RPMI8226 (cell line): ENCODE measurements around the gene NAV2.

Experiments
- DNase-seq: peaks from one replicate; pipeline ENCODE4 v3.0.0-alpha.2; 2015

Gene NAV2

GRCh38 chr11:19753451-19754106, 40.9 kb downstream of the NAV2 start:
- DNase-seq, result no peak

- no peak for DNase-seq
These were observed 44.2 kb downstream of the NAV2 start for GRCh38 chr11:19756675-19757475.

- DNase-seq, result no peak
These were observed 46.8 kb downstream of the NAV2 start for GRCh38 chr11:19759389-19759788.

- DNase-seq, result no peak
These were observed 49.6 kb downstream of the NAV2 start for GRCh38 chr11:19762266-19762665.

GRCh38 chr11:19763330-19763729, 50.7 kb downstream of the NAV2 start:
- DNase-seq, result no peak

- DNase-seq, result no peak
These were observed 53.6 kb downstream of the NAV2 start for GRCh38 chr11:19766206-19766605.

GRCh38 chr11:19766810-19767209, 54.2 kb downstream of the NAV2 start:
- DNase-seq, result no peak

GRCh38 chr11:19767627-19768151, 55.1 kb downstream of the NAV2 start:
- no peak for DNase-seq

GRCh38 chr11:19768197-19768596, 55.6 kb downstream of the NAV2 start:
- no peak for DNase-seq

GRCh38 chr11:19768815-19769214, 56.2 kb downstream of the NAV2 start:
- no peak for DNase-seq

- DNase-seq, result no peak
These were observed 57.2 kb downstream of the NAV2 start for GRCh38 chr11:19769820-19770219.

- DNase-seq, result no peak
These were observed 57.6 kb downstream of the NAV2 start for GRCh38 chr11:19770277-19770676.

- DNase-seq, result no peak
These were observed 58.8 kb downstream of the NAV2 start for GRCh38 chr11:19771463-19771862.

GRCh38 chr11:19772480-19772879, 59.8 kb downstream of the NAV2 start:
- DNase-seq, result no peak

GRCh38 chr11:19774329-19774728, 61.7 kb downstream of the NAV2 start:
- no peak for DNase-seq

- no peak for DNase-seq
These were observed 62.4 kb downstream of the NAV2 start for GRCh38 chr11:19774817-19775580.

GRCh38 chr11:19775622-19776021, 63.0 kb downstream of the NAV2 start:
- no peak for DNase-seq

GRCh38 chr11:19777039-19777376, 64.4 kb downstream of the NAV2 start:
- no peak for DNase-seq

GRCh38 chr11:19777377-19778102, 64.9 kb downstream of the NAV2 start:
- DNase-seq, result no peak

GRCh38 chr11:19779740-19780139, 67.1 kb downstream of the NAV2 start:
- DNase-seq, result no peak

- no peak for DNase-seq
These were observed 68.7 kb downstream of the NAV2 start for GRCh38 chr11:19781351-19781750.

GRCh38 chr11:19785265-19785664, 72.6 kb downstream of the NAV2 start:
- DNase-seq, result no peak

- DNase-seq, result no peak
These were observed 74.0 kb downstream of the NAV2 start for GRCh38 chr11:19786644-19787043.
